Vagina (tissue), 2 donors: ENCODE measurements around the gene ABLIM1. TPM values are rescaled to one million over a fixed set of nuclear protein-coding genes. Genes with fewer than 3 reads are reported as not detected.

Experiments used
- DNase-seq, 2 donors: peaks; one replicate each; pipeline ENCODE4 v3.0.0-alpha.2; 2017; ENCODE audit errors: extremely low spot score in 2 of 2
- H3K27ac ChIP-seq: fragments of 200-600 bp; sonication (generic); one replicate; pipeline ENCODE4 v1.5.1; 2019
- H3K27me3 ChIP-seq: fragments of 200-600 bp; sonication (generic); one replicate; pipeline ENCODE4 v1.5.1; 2019
- H3K36me3 ChIP-seq, 2 donors: fragments of 200-600 bp; sonication (generic); one replicate each; pipeline ENCODE4 v1.5.1; 2017 to 2019
- H3K4me1 ChIP-seq: fragments of 200-600 bp; sonication (generic); one replicate; pipeline ENCODE4 v1.5.1; 2019
- H3K4me3 ChIP-seq, 2 donors: fragments of 200-600 bp; sonication (generic); 1 replicate in 1 of 2; 2 replicates in 1 of 2; pipeline ENCODE4 v1.5.1; 2016 to 2019
- H3K9me3 ChIP-seq: fragments of 200-600 bp; sonication (generic); one replicate; pipeline ENCODE4 v1.5.1; 2019
- CTCF ChIP-seq, 3 experiments: fragments of 450-650 bp in 2 of 3; fragments of 200-600 bp in 1 of 3; sonication (generic) in 1 of 3; IDR thresholded peaks; one replicate each; pipeline ENCODE4 v1.5.1; 2017 to 2019; ENCODE audit warnings: antibody characterized with exemption in 3 of 3, mild to moderate bottlenecking in 2 of 3, moderate library complexity in 2 of 3
- POLR2A ChIP-seq, 2 donors: fragments of 450-650 bp; IDR thresholded peaks; one replicate each; pipeline ENCODE4 v1.6.1; 2017; ENCODE audit warnings: antibody characterized with exemption in 2 of 2, mild to moderate bottlenecking in 2 of 2, moderate library complexity in 2 of 2
- POLR2AphosphoS5 ChIP-seq, 2 donors: sonication (generic); formaldehyde crosslinking; IDR thresholded peaks; one replicate each; pipeline ENCODE4 v1.9.0; 2017; ENCODE audit warnings: antibody characterized with exemption in 2 of 2, mild to moderate bottlenecking in 2 of 2, low read depth in 1 of 2; ENCODE audit not compliant: insufficient read depth in 1 of 2
- intact Hi-C: fragments of 100-400 bp; cut with DNase I; formaldehyde crosslinking; loops from one replicate; pipeline ENCODE4 v1.15.1; 2023
- total RNA-seq: library from RNA; depleted of rRNA; stranded (reverse); fragments of >200 nt; gene quantifications from one replicate; pipeline ENCODE4 v1.2.3, GENCODE V29; 2016

The ABLIM1 gene
- total RNA-seq, 1 donor from 2014 or later, result 176 TPM

- no peaks in the 10 kb centered on the region for H3K36me3 ChIP-seq
- H3K4me1 ChIP-seq, result no peaks in the 10 kb centered on the region
- no peak for TF ChIP-seq POLR2A (IDR thresholded peaks at IDR 0.05)
- no peak for TF ChIP-seq CTCF (IDR thresholded peaks at IDR 0.05)
- no peak for TF ChIP-seq POLR2AphosphoS5 (IDR thresholded peaks at IDR 0.05; ENCODE audit: insufficient read depth in 1 of 2, low read depth in 1 of 2)
- H3K27ac ChIP-seq, result no peak overlapping the region
- intact Hi-C loops, result no loop called here
- no peak overlapping the region for H3K4me3 ChIP-seq
- no peaks in the 10 kb centered on the region for H3K27me3 ChIP-seq
- DNase-seq, result no peak
- no peaks in the 10 kb centered on the region for H3K9me3 ChIP-seq
These were observed 6.1 kb upstream of the ABLIM1 start for GRCh38 chr10:114664127-114664526.

DNA sequence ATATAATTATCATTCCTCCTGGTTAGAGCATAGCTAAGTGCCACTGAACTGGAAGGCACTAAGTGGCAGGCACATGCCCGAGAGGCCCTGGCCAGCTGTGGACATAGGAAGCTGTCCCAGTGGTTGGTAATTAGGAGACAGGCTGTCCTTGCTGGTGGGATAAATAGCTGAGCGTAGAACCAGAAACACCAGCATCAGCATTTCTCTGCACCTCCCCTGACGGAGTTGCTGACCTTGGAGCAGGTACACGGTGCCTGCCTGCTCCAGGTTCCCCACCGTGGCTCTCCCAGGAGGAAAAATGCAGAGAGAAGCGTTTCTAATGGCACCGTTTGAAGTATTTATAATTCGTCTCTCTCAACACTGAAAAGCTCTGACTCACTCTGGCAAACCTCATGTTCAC, 5.6 kb upstream of the ABLIM1 start:
- H3K27ac ChIP-seq, result no peak overlapping the region
- intact Hi-C loops, result no loop called here
- no peaks in the 10 kb centered on the region for H3K36me3 ChIP-seq
- no peaks in the 10 kb centered on the region for H3K9me3 ChIP-seq
- no peak for DNase-seq
- no peaks in the 10 kb centered on the region for H3K4me1 ChIP-seq
- TF ChIP-seq CTCF (IDR thresholded peaks at IDR 0.05), result no peak
- TF ChIP-seq POLR2AphosphoS5 (IDR thresholded peaks at IDR 0.05; ENCODE audit: insufficient read depth in 1 of 2, low read depth in 1 of 2), result no peak
- TF ChIP-seq POLR2A (IDR thresholded peaks at IDR 0.05), result no peak
- H3K4me3 ChIP-seq, result no peak overlapping the region
- no peaks in the 10 kb centered on the region for H3K27me3 ChIP-seq

- DNase-seq, result no peak
- H3K4me3 ChIP-seq, result no peak overlapping the region
- TF ChIP-seq POLR2A (IDR thresholded peaks at IDR 0.05), result no peak
- no peak for TF ChIP-seq POLR2AphosphoS5 (IDR thresholded peaks at IDR 0.05; ENCODE audit: insufficient read depth in 1 of 2, low read depth in 1 of 2)
- TF ChIP-seq CTCF (IDR thresholded peaks at IDR 0.05), result no peak
- H3K9me3 ChIP-seq, result no peaks in the 10 kb centered on the region
- no peaks in the 10 kb centered on the region for H3K36me3 ChIP-seq
- intact Hi-C loops, result no loop called here
- H3K4me1 ChIP-seq, result no peaks in the 10 kb centered on the region
- H3K27ac ChIP-seq, result no peak overlapping the region
- H3K27me3 ChIP-seq, result no peaks in the 10 kb centered on the region
These were observed 4.7 kb upstream of the ABLIM1 start for GRCh38 chr10:114662646-114663217.

GRCh38 chr10:114661212-114661880, 3.3 kb upstream of the ABLIM1 start:
- TF ChIP-seq CTCF (IDR thresholded peaks at IDR 0.05) (no peak), POLR2A (IDR thresholded peaks at IDR 0.05) (no peak), POLR2AphosphoS5 (IDR thresholded peaks at IDR 0.05; ENCODE audit: insufficient read depth in 1 of 2, low read depth in 1 of 2) (no peak)
- H3K4me3 ChIP-seq, result no peak overlapping the region
- H3K9me3 ChIP-seq, result no peaks in the 10 kb centered on the region
- no peak for DNase-seq
- no peaks in the 10 kb centered on the region for H3K36me3 ChIP-seq
- no peaks in the 10 kb centered on the region for H3K27me3 ChIP-seq
- H3K4me1 ChIP-seq, result no peaks in the 10 kb centered on the region
- no peak overlapping the region for H3K27ac ChIP-seq
- intact Hi-C loops, result no loop called here

- Histone ChIP-seq H3K36me3 (no peaks in the 10 kb centered on the region), H3K4me1 (no peaks in the 10 kb centered on the region), H3K27me3 (no peaks in the 10 kb centered on the region), H3K9me3 (no peaks in the 10 kb centered on the region), H3K27ac (no peak overlapping the region), H3K4me3 (no peak overlapping the region)
- TF ChIP-seq CTCF (IDR thresholded peaks at IDR 0.05) (no peak), POLR2AphosphoS5 (IDR thresholded peaks at IDR 0.05; ENCODE audit: insufficient read depth in 1 of 2, low read depth in 1 of 2) (no peak), POLR2A (IDR thresholded peaks at IDR 0.05) (no peak)
- no peak for DNase-seq
- intact Hi-C loops, result no loop called here
These were observed 2.4 kb downstream of the ABLIM1 start for GRCh38 chr10:114655671-114656070.
